HepG2 (cell line): ENCODE measurements around the gene AMER2. TPM values are rescaled to one million over a fixed set of nuclear protein-coding genes. Genes with fewer than 3 reads are reported as not detected.

Source experiments
- ATAC-seq: fragments of 200-7000 bp; cut with Tn5 transposase; 3 replicates; pipeline ENCODE4 v1.9.1; 2020; ENCODE audit warnings: mild to moderate bottlenecking, moderate library complexity
- BruUV-seq: library from RNA; stranded (reverse); fragments of 400-500 nt; replicated peaks from 2 replicates; lab custom pipeline; 2021; lab: Mats Ljungman, UMichigan
- CTCF ChIA-PET: fragments of 300-600 bp; formaldehyde crosslinking; extraction: SDS; loops from one replicate; lab custom pipeline; 2021; ENCODE audit warnings: low total read pairs, inconsistent platforms, low intra/inter-chr PET ratio; lab: Yijun Ruan, JAX
- POLR2A ChIA-PET: fragments of 350-600 bp; sonication (Branson Sonifier 250); formaldehyde crosslinking; loops from one replicate; lab custom pipeline; 2020; ENCODE audit warnings: antibody characterized with exemption, inconsistent platforms; lab: Yijun Ruan, JAX
- DNase-seq: peaks from one replicate; pipeline ENCODE4 v3.0.0-alpha.2; 2015; ENCODE audit warnings: low spot score
- FAIRE-seq: peaks from 3 replicates; lab custom pipeline; 2011; peaks lifted over from hg19 to GRCh38; lab: Jason Lieb, UNC
- H2AFZ ChIP-seq: one replicate; pipeline ENCODE4 v1.6.1; 2011; ENCODE audit warnings: low read length, inconsistent platforms
- H3K27ac ChIP-seq: fragments of 300-600 bp; 3 replicates; pipeline ENCODE4 v1.8.0; 2011; ENCODE audit warnings: mixed run types, mild to moderate bottlenecking, mixed read lengths, low read length, inconsistent platforms; ENCODE audit not compliant: insufficient read depth; ENCODE audit errors: extremely low read length
- H3K27me3 ChIP-seq, 2 experiments: fragments of 200-600 bp in 1 of 2; 2 replicates in 1 of 2; 3 replicates in 1 of 2; pipeline versions ENCODE4 v1.6.0 to v1.8.0; 2011; ENCODE audit warnings: low read length in 2 of 2, mild to moderate bottlenecking in 2 of 2, moderate library complexity in 2 of 2, inconsistent platforms in 1 of 2; ENCODE audit not compliant: insufficient read depth in 2 of 2, control insufficient read depth in 1 of 2
- H3K36me3 ChIP-seq, 2 experiments: fragments of 200-600 bp in 1 of 2; replicated peaks in 1 of 2; 2 replicates in 1 of 2; 3 replicates in 1 of 2; pipeline versions ENCODE4 v1.5.1 to v1.8.0; 2011; ENCODE audit warnings: low read length in 2 of 2, inconsistent platforms in 1 of 2; ENCODE audit not compliant: insufficient read depth in 2 of 2, control insufficient read depth in 1 of 2
- H3K4me1 ChIP-seq: 2 replicates; pipeline ENCODE4 v1.5.1; 2012; ENCODE audit warnings: low read length, inconsistent platforms; ENCODE audit not compliant: insufficient read depth
- H3K4me2 ChIP-seq: 2 replicates; pipeline ENCODE4 v1.6.0; 2011; ENCODE audit warnings: low read depth, low read length, inconsistent platforms
- H3K4me3 ChIP-seq, 3 experiments: fragments of 200-600 bp in 1 of 3; sonication (generic), shearing (Covaris generic) in 1 of 3; replicated peaks in 1 of 3; 2 replicates each; pipeline ENCODE4 v1.5.1; 2011 to 2016; ENCODE audit warnings: low read length in 3 of 3, inconsistent platforms in 2 of 3, low read depth in 2 of 3, mild to moderate bottlenecking in 2 of 3, control low read depth in 1 of 3, mixed read lengths in 1 of 3; ENCODE audit not compliant: insufficient read depth in 1 of 3
- H3K79me2 ChIP-seq: one replicate; pipeline ENCODE4 v1.6.1; 2011; ENCODE audit warnings: low read length, inconsistent platforms; ENCODE audit not compliant: insufficient read depth
- H3K9ac ChIP-seq: 2 replicates; pipeline ENCODE4 v1.6.0; 2011; ENCODE audit warnings: mild to moderate bottlenecking, low read depth, low read length, inconsistent platforms; ENCODE audit not compliant: insufficient read depth
- H3K9me3 ChIP-seq: 2 replicates; pipeline ENCODE4 v1.5.1; 2012; ENCODE audit warnings: mild to moderate bottlenecking, low read length
- H4K20me1 ChIP-seq: 2 replicates; pipeline ENCODE4 v1.6.0; 2011; ENCODE audit warnings: inconsistent platforms, mild to moderate bottlenecking, low read length, moderate library complexity; ENCODE audit not compliant: insufficient read depth
- ATRX ChIP-seq: sonication (generic); formaldehyde crosslinking; IDR thresholded peaks from 2 replicates; pipeline ENCODE4 v1.4.0; 2020; ENCODE audit warnings: missing genetic modification reagents, borderline replicate concordance
- GABPB1 ChIP-seq: IDR thresholded peaks from 2 replicates; pipeline ENCODE4 v1.6.1; 2016; ENCODE audit warnings: mild to moderate bottlenecking, missing genetic modification reagents, moderate library complexity, missing compliant biosample characterization
- MXI1 ChIP-seq: IDR thresholded peaks from 3 replicates; pipeline ENCODE4 v1.6.1; 2012; ENCODE audit warnings: low read depth, low read length, inconsistent platforms, borderline replicate concordance
- PITX1 ChIP-seq: sonication (generic); formaldehyde crosslinking; IDR thresholded peaks from 2 replicates; pipeline ENCODE4 v1.5.1; 2020; ENCODE audit warnings: mild to moderate bottlenecking, missing genetic modification reagents
- SCMH1 ChIP-seq: sonication (generic); formaldehyde crosslinking; IDR thresholded peaks from 2 replicates; pipeline ENCODE4 v1.9.0; 2021; ENCODE audit warnings: missing genetic modification reagents, mild to moderate bottlenecking, borderline replicate concordance
- SETDB1 ChIP-seq: sonication (generic); formaldehyde crosslinking; IDR thresholded peaks from 2 replicates; pipeline ENCODE4 v1.5.1; 2020; ENCODE audit warnings: missing genetic modification reagents, mild to moderate bottlenecking, borderline replicate concordance
- ZFP36L2 ChIP-seq: sonication (generic); formaldehyde crosslinking; IDR thresholded peaks from 2 replicates; pipeline ENCODE4 v1.4.0; 2020; ENCODE audit warnings: missing genetic modification reagents
- ZMYM4 ChIP-seq: sonication (generic); formaldehyde crosslinking; IDR thresholded peaks from 2 replicates; pipeline ENCODE4 v1.8.1; 2023; ENCODE audit warnings: mild to moderate bottlenecking, missing genetic modification reagents
- ZNF441 ChIP-seq: sonication (generic); formaldehyde crosslinking; IDR thresholded peaks from 2 replicates; pipeline ENCODE4 v1.7.0; 2021; ENCODE audit warnings: missing genetic modification reagents, borderline replicate concordance
- ZNF598 ChIP-seq: sonication (generic); formaldehyde crosslinking; IDR thresholded peaks from 2 replicates; pipeline ENCODE4 v1.5.1; 2020; ENCODE audit warnings: mild to moderate bottlenecking, missing genetic modification reagents, borderline replicate concordance
- WGBS: methylation state at CpG from one replicate; pipeline ENCODE4 v1.1.6; 2017; ENCODE audit warnings: low lambda C conversion rate; 5-methylcytosine and 5-hydroxymethylcytosine counted together
- in situ Hi-C: cut with HindIII; loops from 2 replicates; pipeline ENCODE4 v1.10.0; 2017; ENCODE audit warnings: low pct_unique_long_range_greater_than_20kb; ENCODE audit not compliant: extremely low pct_ligation_motif_present
- intact Hi-C: fragments of 100-400 bp; cut with micrococcal nuclease; formaldehyde crosslinking; loops from one replicate; pipeline ENCODE4 v1.10.0; 2022; ENCODE audit not compliant: unreplicated experiment
- polyA plus RNA-seq, 8 experiments: library from polyadenylated mRNA; depleted of rRNA in 3 of 8; stranded (reverse) in 7 of 8; unstranded in 1 of 8; fragments of >200 nt; fragmentation: Illumina TruSeq in 4 of 8; extraction: Trizol in 4 of 8; gene quantifications; 2 replicates each; pipeline versions ENCODE4 v1.2.1 to v1.2.3, GENCODE V29; 2011 to 2016; ENCODE audit warnings: low read depth in 4 of 8, missing spikeins in 1 of 8, mixed read lengths in 1 of 8; ENCODE audit not compliant: insufficient read depth in 1 of 8
- total RNA-seq, 5 experiments: library from RNA; depleted of rRNA; stranded (reverse); fragments of >200 nt; fragmentation: Illumina TruSeq; extraction: Trizol; gene quantifications; 2 replicates each; pipeline ENCODE4 v1.2.3, GENCODE V29; 2016; ENCODE audit warnings: low read depth in 1 of 5

AMER2 gene
- total and polyA plus RNA-seq, 2 of the 13 experiments (the other 11 are each of a cell fraction or from before 2014, with no cell fraction given) = not detected

GRCh38 chr13:25190771-25191170 lies 18.7 kb upstream of the AMER2 start:
- 7% methylated on average over 4 of the region's 4 CpGs for WGBS
- ChIA-PET CTCF (no interaction called here), POLR2A (no interaction called here)
- DNase-seq = no peak
- FAIRE-seq = no peak
- peaks cover 0 to 16% of the 10 kb centered on the region in 2 experiments; a peak in 2 of 5 replicates for H3K27me3 ChIP-seq
- H3K27ac ChIP-seq = no peak overlapping the region
- no peaks in the 10 kb centered on the region for H3K4me1 ChIP-seq
- in situ Hi-C loops (no loop called here), intact Hi-C loops (no loop called here)
- H3K4me3 ChIP-seq = no peak overlapping the region
- BruUV-seq = no TSS peak
- no peak for ATAC-seq
- no peaks in the 10 kb centered on the region for H3K36me3 ChIP-seq
- H2AFZ ChIP-seq = no peak overlapping the region
- TF ChIP-seq ATRX (CRISPR knock-in tag) (no peak), ZNF441 (CRISPR knock-in tag) (no peak), SCMH1 (CRISPR knock-in tag) (no peak), SETDB1 (CRISPR knock-in tag) (no peak), MXI1 (no peak), GABPB1 (CRISPR knock-in tag) (no peak)
- no peak overlapping the region for H3K9ac ChIP-seq
- no peaks in the 10 kb centered on the region for H3K9me3 ChIP-seq
- H3K79me2 ChIP-seq = no peaks in the 10 kb centered on the region
- no peak overlapping the region for H3K4me2 ChIP-seq
- no peaks in the 10 kb centered on the region for H4K20me1 ChIP-seq

DNA sequence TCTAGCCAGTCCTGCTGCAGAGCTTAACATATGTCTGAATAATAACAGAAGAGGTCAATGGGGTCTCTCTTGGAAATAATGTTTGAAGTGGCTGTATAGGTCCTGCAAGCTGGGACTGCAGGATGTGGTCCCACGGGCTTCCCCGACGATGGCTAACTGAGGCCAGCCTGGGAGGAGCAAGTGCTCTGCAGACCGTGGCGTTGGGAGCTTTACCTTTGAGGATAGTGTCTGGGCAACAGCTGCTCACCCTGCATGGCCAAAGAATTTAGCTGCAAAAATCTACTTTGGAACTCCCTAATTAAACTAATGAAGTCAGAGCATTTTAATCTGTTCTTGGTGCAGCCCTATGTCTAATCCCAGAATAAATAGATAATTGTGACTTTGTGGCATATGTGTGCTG lies 18.2 kb upstream of the AMER2 start:
- no peak for DNase-seq
- no peak overlapping the region for H3K4me3 ChIP-seq
- CTCF ChIA-PET = no interaction called here
- 4% methylated on average over 5 of the region's 5 CpGs for WGBS
- BruUV-seq = no TSS peak
- no peak for ATAC-seq
- TF ChIP-seq PITX1 (no peak), ZMYM4 (CRISPR knock-in tag) (no peak), ZNF598 (no peak), ZFP36L2 (CRISPR knock-in tag) (no peak)
- TF ChIP-seq, all 625 proteins: peak for 0
- Histone ChIP-seq H3K36me3 (no peaks in the 10 kb centered on the region), H3K27me3 (peaks cover 0 to 16% of the 10 kb centered on the region in 2 experiments; a peak in 2 of 5 replicates), H3K27ac (no peak overlapping the region), H3K4me1 (no peaks in the 10 kb centered on the region), H3K9ac (no peak overlapping the region), H3K79me2 (no peaks in the 10 kb centered on the region), H4K20me1 (no peaks in the 10 kb centered on the region), H3K4me2 (no peak overlapping the region), H2AFZ (no peak overlapping the region), H3K9me3 (no peaks in the 10 kb centered on the region)
- in situ Hi-C loops (no loop called here), intact Hi-C loops (no loop called here)
- no peak for FAIRE-seq
- POLR2A ChIA-PET = no interaction called here
